Trophoblast cell (in vitro differentiated cells and primary cell): ENCODE results near the gene SOX8.

Source experiments
- DNase-seq, 2 donors: peaks; one replicate each; pipeline ENCODE4 v3.0.0-alpha.2; 2016
- H2AFZ ChIP-seq: 2 replicates; pipeline ENCODE4 v1.6.1; 2013; ENCODE audit warnings: low read length, moderate library complexity, mild to moderate bottlenecking; ENCODE audit not compliant: insufficient read depth, poor library complexity
- H2AK5ac ChIP-seq: 2 replicates; pipeline ENCODE4 v1.6.1; 2013; ENCODE audit warnings: mild to moderate bottlenecking, low read length
- H2BK120ac ChIP-seq: 2 replicates; pipeline ENCODE4 v1.6.1; 2013; ENCODE audit warnings: low read length, mild to moderate bottlenecking, moderate library complexity; ENCODE audit not compliant: insufficient read depth, poor library complexity
- H2BK12ac ChIP-seq: 2 replicates; pipeline ENCODE4 v1.6.1; 2013; ENCODE audit warnings: mild to moderate bottlenecking, low read length, moderate library complexity
- H2BK5ac ChIP-seq: 2 replicates; pipeline ENCODE4 v1.6.1; 2013; ENCODE audit warnings: low read length, low read depth, moderate library complexity, mild to moderate bottlenecking; ENCODE audit not compliant: poor library complexity
- H3K14ac ChIP-seq: 2 replicates; pipeline ENCODE4 v1.6.1; 2013; ENCODE audit warnings: mild to moderate bottlenecking, low read length
- H3K18ac ChIP-seq: 2 replicates; pipeline ENCODE4 v1.6.1; 2013; ENCODE audit warnings: mild to moderate bottlenecking, low read length
- H3K23ac ChIP-seq: 2 replicates; pipeline ENCODE4 v1.6.1; 2013; ENCODE audit warnings: low read length
- H3K27ac ChIP-seq: 2 replicates; pipeline ENCODE4 v1.5.1; 2013; ENCODE audit warnings: low read depth, mild to moderate bottlenecking, inconsistent platforms, low read length, moderate library complexity
- H3K27me3 ChIP-seq: 2 replicates; pipeline ENCODE4 v1.6.1; 2013; ENCODE audit warnings: inconsistent platforms, mild to moderate bottlenecking, low read length, moderate library complexity; ENCODE audit not compliant: insufficient read depth
- H3K36me3 ChIP-seq, 2 experiments: 1 replicate in 1 of 2; 2 replicates in 1 of 2; pipeline ENCODE4 v1.6.1; 2013; ENCODE audit warnings: low read length in 2 of 2, mild to moderate bottlenecking in 2 of 2, moderate library complexity in 1 of 2; ENCODE audit not compliant: insufficient read depth in 2 of 2, control insufficient read depth in 1 of 2
- H3K4ac ChIP-seq: 2 replicates; pipeline ENCODE4 v1.6.1; 2013; ENCODE audit warnings: low read depth, mild to moderate bottlenecking, low read length, moderate library complexity
- H3K4me1 ChIP-seq, 2 experiments: 1 replicate in 1 of 2; 2 replicates in 1 of 2; pipeline ENCODE4 v1.6.1; 2013; ENCODE audit warnings: low read length in 2 of 2, mild to moderate bottlenecking in 2 of 2, moderate library complexity in 1 of 2; ENCODE audit not compliant: insufficient read depth in 2 of 2, control insufficient read depth in 1 of 2
- H3K4me2 ChIP-seq: 2 replicates; pipeline ENCODE4 v1.6.1; 2013; ENCODE audit warnings: inconsistent platforms, mild to moderate bottlenecking, low read length, moderate library complexity
- H3K4me3 ChIP-seq: 2 replicates; pipeline ENCODE4 v1.5.1; 2013; ENCODE audit warnings: mild to moderate bottlenecking, low read depth, low read length, inconsistent platforms
- H3K79me1 ChIP-seq: one replicate; pipeline ENCODE4 v1.6.1; 2013; ENCODE audit warnings: low read length
- H3K79me2 ChIP-seq: 2 replicates; pipeline ENCODE4 v1.6.1; 2013; ENCODE audit warnings: low read length, mild to moderate bottlenecking; ENCODE audit not compliant: control insufficient read depth, insufficient read depth, poor library complexity
- H3K9ac ChIP-seq: 2 replicates; pipeline ENCODE4 v1.6.1; 2013; ENCODE audit warnings: mild to moderate bottlenecking, low read length
- H3K9me3 ChIP-seq: 2 replicates; pipeline ENCODE4 v1.6.1; 2013; ENCODE audit warnings: low read depth, mild to moderate bottlenecking, control low read depth, inconsistent platforms, low read length; ENCODE audit not compliant: insufficient read depth
- H4K12ac ChIP-seq: 2 replicates; pipeline ENCODE4 v1.6.1; 2013; ENCODE audit warnings: low read depth, mild to moderate bottlenecking, low read length, moderate library complexity
- H4K8ac ChIP-seq: 2 replicates; pipeline ENCODE4 v1.6.1; 2013; ENCODE audit warnings: low read depth, mild to moderate bottlenecking, low read length, moderate library complexity
- H4K91ac ChIP-seq: one replicate; pipeline ENCODE4 v1.6.1; 2013; ENCODE audit warnings: low read depth, mild to moderate bottlenecking, low read length, moderate library complexity
- WGBS: extraction: QIAGEN DNeasy Blood & Tissue Kit; methylation state at CpG from one replicate; pipeline ENCODE4 v1.1.7; 2013; ENCODE audit warnings: missing lambda C conversion rate; ENCODE audit not compliant: insufficient read length, insufficient coverage; ENCODE audit errors: extremely low coverage; 5-methylcytosine and 5-hydroxymethylcytosine counted together

SOX8 gene

DNA sequence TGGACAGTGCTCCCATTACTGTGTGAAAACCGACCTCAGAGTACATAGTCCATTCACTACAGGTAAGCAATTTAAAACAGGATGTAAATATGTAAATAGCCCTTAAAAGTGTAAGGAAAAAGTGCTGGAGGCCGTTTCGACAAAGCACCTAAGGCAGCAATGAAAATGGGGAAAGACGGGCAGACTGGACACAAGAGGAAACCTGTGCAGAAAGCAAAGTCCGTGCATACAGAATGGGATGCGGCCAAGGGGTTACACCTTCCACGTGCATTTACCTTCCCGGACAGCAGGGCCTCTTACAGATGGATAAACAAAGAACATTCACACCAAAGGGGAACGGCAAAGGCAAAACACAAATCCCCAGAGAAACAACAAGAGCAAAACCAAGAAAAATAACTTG, 42.8 kb upstream of the SOX8 start:
- Histone ChIP-seq H3K79me1 (no peaks in the 10 kb centered on the region), H2AK5ac (no peak overlapping the region), H2BK5ac (no peak overlapping the region), H3K14ac (no peak overlapping the region), H2AFZ (no peak overlapping the region), H3K27me3 (no peaks in the 10 kb centered on the region), H3K4me2 (no peak overlapping the region), H3K9me3 (peaks cover 22% of the 10 kb centered on the region), H3K27ac (no peak overlapping the region), H4K12ac (no peak overlapping the region), H3K4me1 (no peaks in the 10 kb centered on the region), H2BK12ac (no peak overlapping the region), H3K9ac (no peak overlapping the region), H2BK120ac (no peak overlapping the region), H4K91ac (no peak overlapping the region), H3K4ac (no peak overlapping the region), H3K79me2 (no peaks in the 10 kb centered on the region), H3K36me3 (peaks cover 0 to under 1% of the 10 kb centered on the region in 2 experiments), H3K23ac (no peak overlapping the region), H4K8ac (no peak overlapping the region), H3K18ac (no peak overlapping the region), H3K4me3 (no peak overlapping the region)
- no peak for DNase-seq
- WGBS: no CpG with 5 or more reads among the region's 9 CpGs

DNA sequence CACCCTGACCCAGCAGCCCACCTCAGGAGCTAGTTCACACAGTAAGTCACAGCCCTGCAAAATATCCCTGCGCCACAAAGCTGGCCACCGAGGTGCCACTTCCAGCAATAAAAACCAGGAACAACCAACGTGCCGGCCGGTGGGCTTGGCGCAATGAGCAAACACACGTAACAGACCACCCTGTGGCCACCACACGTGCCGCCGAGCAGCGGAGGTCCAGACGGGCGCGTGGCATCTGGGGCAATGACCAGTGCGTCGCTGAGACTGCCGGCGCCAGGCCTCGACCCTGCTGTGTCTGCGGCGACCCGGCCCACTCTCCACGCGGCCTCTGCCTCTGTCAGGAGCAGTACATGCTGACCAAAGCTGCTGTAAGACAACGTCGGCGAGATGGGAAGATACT, 42.3 kb upstream of the SOX8 start:
- Histone ChIP-seq H3K4me1 (no peaks in the 10 kb centered on the region), H2BK120ac (no peak overlapping the region), H2BK12ac (no peak overlapping the region), H2AFZ (no peak overlapping the region), H4K91ac (no peak overlapping the region), H3K79me2 (no peaks in the 10 kb centered on the region), H3K4me2 (no peak overlapping the region), H3K27me3 (no peaks in the 10 kb centered on the region), H3K4ac (no peak overlapping the region), H3K18ac (no peak overlapping the region), H4K12ac (no peak overlapping the region), H3K14ac (no peak overlapping the region), H4K8ac (no peak overlapping the region), H3K4me3 (no peak overlapping the region), H3K27ac (no peak overlapping the region), H3K9me3 (peaks cover 24% of the 10 kb centered on the region), H2BK5ac (no peak overlapping the region), H3K36me3 (no peaks in the 10 kb centered on the region), H3K79me1 (no peaks in the 10 kb centered on the region), H3K9ac (no peak overlapping the region), H2AK5ac (no peak overlapping the region), H3K23ac (no peak overlapping the region)
- WGBS: no CpG with 5 or more reads among the region's 27 CpGs
- no peak for DNase-seq

GRCh38 chr16:939941-940340, 41.6 kb upstream of the SOX8 start:
- H4K8ac ChIP-seq: no peak overlapping the region
- no peak for DNase-seq
- H3K27ac ChIP-seq: no peak overlapping the region
- H2AFZ ChIP-seq: no peak overlapping the region
- H2BK120ac ChIP-seq: no peak overlapping the region
- no CpG with 5 or more reads among the region's 17 CpGs for WGBS
- no peak overlapping the region for H2BK5ac ChIP-seq
- H4K91ac ChIP-seq: no peak overlapping the region
- no peaks in the 10 kb centered on the region for H3K79me2 ChIP-seq
- H3K9me3 ChIP-seq: peaks cover 24% of the 10 kb centered on the region
- H3K14ac ChIP-seq: no peak overlapping the region
- no peak overlapping the region for H3K18ac ChIP-seq
- no peak overlapping the region for H4K12ac ChIP-seq
- no peak overlapping the region for H3K4ac ChIP-seq
- no peaks in the 10 kb centered on the region for H3K4me1 ChIP-seq
- no peaks in the 10 kb centered on the region for H3K36me3 ChIP-seq
- H3K79me1 ChIP-seq: no peaks in the 10 kb centered on the region
- no peaks in the 10 kb centered on the region for H3K27me3 ChIP-seq
- no peak overlapping the region for H3K23ac ChIP-seq
- H3K4me2 ChIP-seq: no peak overlapping the region
- H3K4me3 ChIP-seq: no peak overlapping the region
- no peak overlapping the region for H3K9ac ChIP-seq
- H2BK12ac ChIP-seq: no peak overlapping the region
- H2AK5ac ChIP-seq: no peak overlapping the region

DNA sequence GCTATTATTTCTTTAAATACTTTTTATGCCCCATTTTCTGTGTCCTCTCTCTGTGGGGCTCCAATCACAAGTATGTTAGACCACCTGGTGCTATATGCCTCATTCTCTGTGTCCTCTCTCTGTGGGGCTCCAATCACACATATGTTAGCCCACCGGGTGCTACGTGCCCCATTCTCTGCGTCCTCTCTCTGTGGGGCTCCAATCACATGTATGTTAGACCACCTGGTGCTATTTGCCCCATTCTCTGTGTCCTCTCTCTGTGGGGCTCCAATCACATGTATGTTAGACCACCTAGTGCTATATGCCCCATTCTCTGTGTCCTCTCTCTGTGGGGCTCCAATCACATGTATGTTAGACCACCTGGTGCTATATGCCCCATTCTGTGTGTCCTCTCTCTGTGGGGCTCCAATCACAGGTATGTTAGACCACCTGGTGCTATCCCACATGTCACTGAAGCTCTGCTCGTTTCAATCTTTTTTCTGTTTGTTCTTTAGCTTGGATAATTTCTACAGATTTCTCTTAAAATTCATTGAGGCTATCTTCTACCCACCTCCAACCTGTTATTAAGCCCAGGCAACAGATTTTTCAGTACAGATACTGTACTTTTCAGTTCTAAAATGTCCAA, 39.0 kb upstream of the SOX8 start:
- no peak overlapping the region for H4K91ac ChIP-seq
- no peak overlapping the region for H3K4ac ChIP-seq
- no peaks in the 10 kb centered on the region for H3K4me1 ChIP-seq
- H3K18ac ChIP-seq: no peak overlapping the region
- no peaks in the 10 kb centered on the region for H3K27me3 ChIP-seq
- H3K4me2 ChIP-seq: no peak overlapping the region
- no CpG with 5 or more reads among the region's 4 CpGs for WGBS
- H3K27ac ChIP-seq: no peak overlapping the region
- no peaks in the 10 kb centered on the region for H3K79me2 ChIP-seq
- no peak for DNase-seq
- peaks cover 39% of the 10 kb centered on the region for H3K9me3 ChIP-seq
- no peak overlapping the region for H2BK12ac ChIP-seq
- no peak overlapping the region for H4K12ac ChIP-seq
- no peak overlapping the region for H3K14ac ChIP-seq
- H4K8ac ChIP-seq: no peak overlapping the region
- no peak overlapping the region for H2AFZ ChIP-seq
- H3K36me3 ChIP-seq: no peaks in the 10 kb centered on the region
- no peak overlapping the region for H3K9ac ChIP-seq
- no peak overlapping the region for H3K23ac ChIP-seq
- H2AK5ac ChIP-seq: no peak overlapping the region
- H2BK120ac ChIP-seq: no peak overlapping the region
- no peak overlapping the region for H2BK5ac ChIP-seq
- H3K4me3 ChIP-seq: no peak overlapping the region
- no peaks in the 10 kb centered on the region for H3K79me1 ChIP-seq
